DND-41 (cell line): ENCODE results near the gene GPC6.

Source experiments
- ATAC-seq: fragments of 200-7000 bp; cut with Tn5 transposase; 3 replicates; pipeline ENCODE4 v1.9.1; 2021; ENCODE audit warnings: low read depth; ENCODE audit not compliant: insufficient read depth
- DNase-seq: peaks from one replicate; pipeline ENCODE4 v3.0.0-alpha.2; 2020
- H2AFZ ChIP-seq: 2 replicates; pipeline ENCODE4 v1.6.0; 2012; ENCODE audit warnings: low read depth, low read length
- H3K27ac ChIP-seq: 2 replicates; pipeline ENCODE4 v1.5.1; 2012; ENCODE audit warnings: low read length, inconsistent platforms
- H3K27me3 ChIP-seq: fragments of 200-600 bp; sonication (generic); 2 replicates; pipeline ENCODE4 v1.6.0; 2012; ENCODE audit warnings: low read length, mild to moderate bottlenecking, inconsistent platforms; ENCODE audit not compliant: insufficient read depth, poor library complexity
- H3K36me3 ChIP-seq: 2 replicates; pipeline ENCODE4 v1.5.1; 2012; ENCODE audit warnings: low read length, inconsistent platforms; ENCODE audit not compliant: insufficient read depth
- H3K4me1 ChIP-seq: 2 replicates; pipeline ENCODE4 v1.5.1; 2012; ENCODE audit warnings: mild to moderate bottlenecking, low read length; ENCODE audit not compliant: insufficient read depth
- H3K4me2 ChIP-seq: 2 replicates; pipeline ENCODE4 v1.6.0; 2012; ENCODE audit warnings: mild to moderate bottlenecking, moderate library complexity, low read length, inconsistent platforms; ENCODE audit not compliant: insufficient read depth
- H3K4me3 ChIP-seq, 2 experiments: fragments of 200-600 bp in 1 of 2; shearing (Covaris generic) in 1 of 2; 2 replicates each; pipeline ENCODE4 v1.5.1; 2012 to 2016; ENCODE audit warnings: inconsistent platforms in 2 of 2, low read length in 2 of 2, mild to moderate bottlenecking in 2 of 2, low read depth in 1 of 2, moderate library complexity in 1 of 2
- H3K79me2 ChIP-seq: 2 replicates; pipeline ENCODE4 v1.6.0; 2012; ENCODE audit warnings: low read length, inconsistent platforms; ENCODE audit not compliant: insufficient read depth
- H3K9ac ChIP-seq: 2 replicates; pipeline ENCODE4 v1.6.0; 2012; ENCODE audit warnings: low read depth, mild to moderate bottlenecking, inconsistent platforms, low read length, moderate library complexity
- H3K9me3 ChIP-seq: 2 replicates; pipeline ENCODE4 v1.5.1; 2012; ENCODE audit warnings: low read length, moderate library complexity, mild to moderate bottlenecking, inconsistent platforms; ENCODE audit not compliant: insufficient read depth, severe bottlenecking
- H4K20me1 ChIP-seq: 2 replicates; pipeline ENCODE4 v1.6.0; 2012; ENCODE audit warnings: low read length; ENCODE audit not compliant: insufficient read depth
- CTCF ChIP-seq: IDR thresholded peaks from 2 replicates; pipeline ENCODE4 v1.5.1; 2012; ENCODE audit warnings: borderline replicate concordance, low read length, moderate library complexity, mild to moderate bottlenecking; ENCODE audit not compliant: poor library complexity, severe bottlenecking; ENCODE audit errors: extremely low read depth
- EZH2 ChIP-seq: IDR thresholded peaks from 3 replicates; pipeline ENCODE4 v1.6.1; 2012; ENCODE audit warnings: borderline replicate concordance, low read depth, mild to moderate bottlenecking, moderate library complexity, low read length, inconsistent platforms; ENCODE audit not compliant: severe bottlenecking

Gene GPC6

GRCh38 chr13:94140027-94140426 is 913.4 kb downstream of the GPC6 start:
- H3K36me3 ChIP-seq, result no peaks in the 10 kb centered on the region
- H3K4me2 ChIP-seq, result no peak overlapping the region
- no peak overlapping the region for H3K27ac ChIP-seq
- no peak overlapping the region for H3K4me3 ChIP-seq
- no peaks in the 10 kb centered on the region for H3K27me3 ChIP-seq
- ATAC-seq, result no peak
- no peak for TF ChIP-seq CTCF
- no peak for TF ChIP-seq EZH2
- no peak overlapping the region for H3K9ac ChIP-seq
- H2AFZ ChIP-seq, result no peak overlapping the region
- H3K79me2 ChIP-seq, result no peaks in the 10 kb centered on the region
- H4K20me1 ChIP-seq, result no peaks in the 10 kb centered on the region
- no peak for DNase-seq
- no peaks in the 10 kb centered on the region for H3K4me1 ChIP-seq
- H3K9me3 ChIP-seq, result no peaks in the 10 kb centered on the region

- Histone ChIP-seq H2AFZ (no peak overlapping the region), H3K9ac (no peak overlapping the region), H3K36me3 (no peaks in the 10 kb centered on the region), H3K27ac (no peak overlapping the region), H4K20me1 (no peaks in the 10 kb centered on the region), H3K4me3 (no peak overlapping the region), H3K27me3 (no peaks in the 10 kb centered on the region), H3K79me2 (no peaks in the 10 kb centered on the region), H3K9me3 (no peaks in the 10 kb centered on the region), H3K4me2 (no peak overlapping the region), H3K4me1 (no peaks in the 10 kb centered on the region)
- no peak for ATAC-seq
- no peak for DNase-seq
- no peak for TF ChIP-seq EZH2
Measured at GRCh38 chr13:94140511-94140910, 913.9 kb downstream of the GPC6 start.

GRCh38 chr13:94143624-94144350 is 917.2 kb downstream of the GPC6 start:
- no peak overlapping the region for H2AFZ ChIP-seq
- no peak for DNase-seq
- H4K20me1 ChIP-seq, result no peaks in the 10 kb centered on the region
- no peaks in the 10 kb centered on the region for H3K4me1 ChIP-seq
- H3K9ac ChIP-seq, result no peak overlapping the region
- no peak overlapping the region for H3K27ac ChIP-seq
- no peak overlapping the region for H3K4me3 ChIP-seq
- H3K9me3 ChIP-seq, result no peaks in the 10 kb centered on the region
- no peaks in the 10 kb centered on the region for H3K27me3 ChIP-seq
- H3K79me2 ChIP-seq, result no peaks in the 10 kb centered on the region
- no peak for ATAC-seq
- TF ChIP-seq EZH2, result no peak
- TF ChIP-seq CTCF, result no peak
- H3K4me2 ChIP-seq, result no peak overlapping the region
- no peaks in the 10 kb centered on the region for H3K36me3 ChIP-seq

GRCh38 chr13:94145966-94146365 is 919.4 kb downstream of the GPC6 start:
- Histone ChIP-seq H3K4me3 (no peak overlapping the region), H3K36me3 (no peaks in the 10 kb centered on the region), H3K9ac (no peak overlapping the region), H3K4me2 (no peak overlapping the region), H3K4me1 (no peaks in the 10 kb centered on the region), H4K20me1 (no peaks in the 10 kb centered on the region), H3K27me3 (no peaks in the 10 kb centered on the region), H2AFZ (no peak overlapping the region), H3K27ac (no peak overlapping the region), H3K79me2 (no peaks in the 10 kb centered on the region), H3K9me3 (no peaks in the 10 kb centered on the region)
- TF ChIP-seq CTCF (no peak), EZH2 (no peak)
- no peak for DNase-seq
- no peak for ATAC-seq
